ELF-1 (cell line): ENCODE data around the gene CDH4.

Experiments used
- DNase-seq: peaks from one replicate; pipeline ENCODE4 v3.0.0-alpha.2; 2016; ENCODE audit warnings: low read depth, low spot score

CDH4 gene

GRCh38 chr20:61731363-61732181 lies 479.5 kb downstream of the CDH4 start:
- no peak for DNase-seq

GRCh38 chr20:61732511-61733210 lies 480.6 kb downstream of the CDH4 start:
- DNase-seq: no peak

DNA sequence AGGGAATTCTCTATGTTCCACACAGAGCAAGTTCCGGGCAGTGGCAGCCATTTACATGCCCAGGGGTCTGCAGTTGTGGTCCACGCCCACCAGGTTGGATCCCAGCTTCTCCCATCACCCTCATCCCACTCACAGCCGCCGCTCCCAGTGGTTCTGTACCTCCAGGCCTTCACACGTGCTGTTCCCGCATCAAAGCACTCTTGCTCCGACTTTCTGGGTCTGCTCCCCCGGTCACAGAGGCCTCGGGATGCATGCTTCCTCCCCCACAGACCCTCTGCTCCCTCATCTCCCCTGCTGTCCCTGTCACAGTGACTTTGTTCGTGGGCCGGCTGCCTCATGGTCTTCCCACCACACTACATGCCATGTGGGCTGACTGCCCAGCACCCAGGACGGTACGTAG lies 481.2 kb downstream of the CDH4 start:
- no peak for DNase-seq

DNA sequence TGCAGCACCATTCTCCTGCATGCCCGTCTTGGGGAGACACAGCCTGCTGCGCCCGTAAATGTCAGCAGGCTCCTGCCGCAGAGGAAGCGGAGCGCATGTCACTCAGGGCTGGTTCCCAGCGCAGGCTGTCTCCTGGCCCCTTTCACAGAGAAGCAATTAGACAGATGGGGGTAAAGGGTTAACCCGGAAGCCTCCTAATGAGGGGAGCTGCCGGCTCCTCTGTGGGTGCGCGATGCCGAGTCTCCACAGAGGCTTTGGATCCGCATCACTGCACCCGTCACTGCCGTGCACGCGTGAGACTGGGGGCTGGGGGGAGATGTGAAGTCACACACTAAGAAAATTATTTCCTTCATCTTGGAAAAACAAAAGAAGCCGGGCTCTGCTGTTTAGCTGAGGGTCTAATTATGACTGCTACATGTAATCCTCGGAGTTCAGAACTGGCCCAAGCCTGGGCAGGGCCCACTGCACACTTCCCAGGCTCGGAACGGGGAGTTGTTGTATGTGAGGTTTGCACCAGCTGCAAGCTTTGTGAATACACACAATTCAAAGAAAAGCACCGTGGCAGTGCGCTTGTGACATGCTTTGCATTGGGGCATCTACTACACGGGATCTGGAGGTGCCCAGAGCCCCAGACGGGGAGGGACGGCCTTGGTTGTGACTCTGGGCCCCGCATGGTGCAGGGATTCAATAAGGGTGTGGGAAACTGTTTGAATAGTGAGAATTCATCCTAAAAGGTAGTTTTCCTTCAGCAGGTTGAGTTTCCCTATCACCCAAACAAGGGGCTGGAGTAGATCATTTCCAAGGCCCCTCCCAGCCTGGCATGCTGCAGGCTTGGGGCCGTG lies 482.1 kb downstream of the CDH4 start:
- DNase-seq: no peak

- no peak for DNase-seq
These were observed 482.9 kb downstream of the CDH4 start for GRCh38 chr20:61734733-61735502.

- no peak for DNase-seq
These were observed 483.4 kb downstream of the CDH4 start for GRCh38 chr20:61735503-61735785.

DNA sequence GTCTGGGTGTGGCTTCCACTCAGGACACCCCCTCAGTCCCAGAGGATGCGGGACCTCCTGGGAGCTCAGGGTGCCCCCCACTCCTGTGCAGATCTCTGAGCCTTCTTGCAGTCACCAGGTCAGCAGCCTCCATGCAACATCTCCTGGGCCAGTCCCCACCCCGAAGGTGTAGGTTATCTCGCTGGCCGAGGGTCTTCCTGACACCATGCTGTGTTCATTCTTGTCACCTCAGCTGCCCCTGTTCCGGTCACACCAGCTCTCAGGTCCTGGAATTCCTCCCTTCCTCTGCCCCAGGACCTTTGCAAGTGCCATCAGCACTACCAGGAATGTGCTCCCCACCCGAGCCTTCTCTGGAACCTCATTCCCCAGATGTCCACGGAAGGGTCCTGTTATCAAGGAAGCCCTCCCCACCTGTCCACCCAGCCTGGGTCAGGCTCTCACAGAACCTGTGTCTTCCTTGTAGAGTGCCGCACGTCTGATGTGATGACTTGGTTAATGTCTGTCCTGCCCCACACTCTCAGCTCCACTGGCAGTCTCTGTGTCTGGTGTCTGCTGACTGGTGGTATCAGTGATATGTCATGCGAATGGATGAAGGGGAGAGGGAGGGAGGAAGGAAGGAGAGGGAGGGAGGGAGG lies 484.1 kb downstream of the CDH4 start:
- no peak for DNase-seq

DNA sequence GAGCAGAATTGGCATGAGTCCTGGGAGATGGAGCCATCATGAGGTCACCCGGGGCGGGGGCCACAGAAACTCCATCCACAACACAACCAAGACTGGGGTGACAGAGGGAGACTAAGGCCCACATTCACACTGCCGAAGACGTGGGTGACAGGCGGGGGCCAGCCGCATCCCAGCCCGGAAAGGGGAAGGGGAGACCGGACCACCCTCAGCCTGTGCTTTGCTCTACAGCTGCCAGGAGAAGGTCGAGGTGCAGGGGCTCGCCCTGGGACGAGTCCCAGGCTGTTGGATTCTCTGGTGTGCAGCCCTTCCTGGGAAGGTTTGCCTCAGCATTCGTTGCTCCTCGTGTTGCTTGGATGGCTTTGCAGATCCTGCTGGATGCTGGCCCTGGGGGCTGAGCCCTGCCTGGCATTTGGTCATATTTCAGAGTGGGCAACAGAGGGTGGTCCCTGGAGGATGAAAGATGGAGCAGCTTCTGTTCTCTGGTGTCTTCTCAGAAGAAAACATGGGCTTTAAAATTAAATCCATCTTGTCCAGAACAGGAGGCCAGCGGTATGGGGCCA lies 484.8 kb downstream of the CDH4 start:
- DNase-seq: no peak

DNA sequence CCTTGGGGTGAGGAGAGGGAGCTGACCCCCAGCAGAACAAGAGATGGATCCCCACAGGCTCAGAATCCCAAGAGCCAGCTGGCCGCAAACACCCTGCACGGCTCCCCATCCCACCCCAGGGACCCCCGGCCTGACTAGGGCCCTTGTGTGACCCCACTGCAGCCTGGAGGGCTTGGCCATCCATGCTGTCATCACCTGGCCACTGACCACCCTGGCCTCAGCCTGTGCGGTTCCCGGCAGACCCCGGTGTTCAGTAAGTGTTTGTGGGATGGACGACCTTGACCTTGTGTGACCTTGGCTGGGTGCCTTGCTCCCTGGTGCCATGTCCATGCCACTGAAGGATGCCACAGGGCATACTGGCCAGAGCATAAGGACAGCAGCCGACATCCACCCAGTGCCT lies 485.3 kb downstream of the CDH4 start:
- DNase-seq: no peak

DNA sequence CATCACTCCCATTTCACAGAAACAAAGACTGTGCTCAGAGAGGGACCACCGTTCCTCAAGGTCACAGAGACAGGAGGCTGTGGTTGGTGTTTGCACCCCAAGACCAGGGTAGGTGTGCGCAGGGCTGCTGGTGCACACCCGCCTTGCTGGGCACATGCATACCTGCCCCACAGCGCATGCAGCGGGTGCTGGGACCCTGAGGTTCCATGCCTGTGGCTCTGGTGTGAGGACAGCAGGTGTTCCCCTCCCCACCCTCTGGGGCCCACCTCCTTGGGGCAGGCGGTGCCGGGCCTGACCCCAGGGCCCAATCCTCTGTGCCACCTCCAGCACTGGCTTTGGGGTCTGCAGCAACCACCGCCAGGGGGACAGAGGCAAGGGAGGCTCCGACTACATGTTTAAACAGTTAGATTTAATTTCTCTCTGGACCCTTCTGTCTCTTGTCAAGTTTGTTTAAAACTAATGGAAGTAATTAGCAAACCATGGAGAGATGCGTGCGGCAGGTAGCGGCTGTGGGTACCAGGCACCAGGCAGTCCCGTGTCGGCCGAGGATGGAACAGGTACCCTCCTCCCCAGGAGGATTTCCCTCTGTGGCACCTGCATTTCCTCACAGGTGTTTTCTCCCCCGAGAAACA lies 485.9 kb downstream of the CDH4 start:
- DNase-seq: no peak

GRCh38 chr20:61738601-61739069 lies 486.6 kb downstream of the CDH4 start:
- DNase-seq: no peak

GRCh38 chr20:61739086-61739831 lies 487.2 kb downstream of the CDH4 start:
- DNase-seq: no peak

DNA sequence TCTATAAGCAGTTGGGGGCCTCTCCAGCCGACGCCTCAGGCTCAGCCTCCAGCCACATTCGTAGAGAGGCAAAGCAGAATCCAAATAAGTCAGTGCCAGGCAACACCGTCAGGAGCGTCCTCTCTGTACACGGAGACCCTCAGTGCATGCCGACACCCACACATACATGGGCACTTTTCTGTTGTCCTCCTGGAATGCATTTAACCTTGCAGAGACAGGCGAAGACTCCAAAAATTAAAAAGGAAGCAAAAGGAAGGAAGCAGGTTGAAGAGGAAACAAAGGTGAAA lies 487.7 kb downstream of the CDH4 start:
- DNase-seq: no peak

GRCh38 chr20:61742097-61742825 lies 490.2 kb downstream of the CDH4 start:
- DNase-seq: no peak

DNA sequence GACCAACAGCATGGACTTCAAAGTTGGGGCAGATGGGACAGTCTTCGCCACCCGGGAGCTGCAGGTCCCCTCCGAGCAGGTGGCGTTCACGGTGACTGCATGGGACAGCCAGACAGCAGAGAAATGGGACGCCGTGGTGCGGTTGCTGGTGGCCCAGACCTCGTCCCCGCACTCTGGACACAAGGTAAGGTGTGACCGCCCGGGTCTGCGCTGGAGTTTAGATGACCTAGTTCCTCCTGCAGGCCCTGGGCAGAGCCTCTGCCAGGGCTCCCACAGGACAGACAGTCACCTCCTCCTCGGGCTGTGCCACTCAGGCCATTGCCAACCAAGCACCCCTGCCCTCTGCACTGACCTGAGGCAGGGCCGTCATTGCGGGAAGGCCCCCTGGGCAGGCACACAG lies 491.5 kb downstream of the CDH4 start:
- no peak for DNase-seq

GRCh38 chr20:61744691-61745396 lies 492.8 kb downstream of the CDH4 start:
- DNase-seq: no peak

DNA sequence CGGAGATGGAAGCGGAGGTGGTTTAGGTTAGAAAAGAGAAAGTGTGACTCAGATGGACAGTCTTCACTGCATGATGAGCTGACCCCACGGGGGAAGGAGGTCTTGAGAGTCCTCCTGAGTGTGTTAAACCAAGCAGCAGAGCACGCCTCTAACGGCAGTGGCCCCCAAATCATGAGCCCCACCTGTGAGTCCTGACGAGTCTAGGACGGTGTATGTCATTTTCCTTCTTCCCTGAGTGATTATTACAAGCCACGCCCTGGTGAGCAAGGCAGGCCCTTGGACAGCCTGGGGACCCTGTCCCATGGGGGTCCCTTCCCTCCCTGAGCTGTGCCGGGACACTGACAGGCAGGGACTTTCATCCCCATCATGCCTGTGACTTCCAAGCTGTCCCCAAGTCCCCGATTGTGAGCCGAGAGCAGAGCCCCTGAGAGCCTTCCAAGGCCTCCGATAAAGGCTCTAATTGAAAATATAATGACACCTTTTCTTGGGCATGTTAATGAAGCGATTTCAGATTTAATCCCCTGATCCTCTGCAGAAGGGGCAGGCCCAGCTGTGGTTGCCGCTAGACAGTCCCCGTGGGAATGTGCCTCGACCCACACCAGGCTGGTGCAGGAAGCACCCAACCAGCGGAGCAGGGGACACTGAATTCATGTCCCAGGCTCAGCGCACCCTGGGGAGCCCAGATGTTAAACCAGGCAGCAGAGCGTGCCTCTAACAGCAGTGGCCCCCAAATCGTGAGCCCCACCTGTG lies 493.5 kb downstream of the CDH4 start:
- DNase-seq: no peak

DNA sequence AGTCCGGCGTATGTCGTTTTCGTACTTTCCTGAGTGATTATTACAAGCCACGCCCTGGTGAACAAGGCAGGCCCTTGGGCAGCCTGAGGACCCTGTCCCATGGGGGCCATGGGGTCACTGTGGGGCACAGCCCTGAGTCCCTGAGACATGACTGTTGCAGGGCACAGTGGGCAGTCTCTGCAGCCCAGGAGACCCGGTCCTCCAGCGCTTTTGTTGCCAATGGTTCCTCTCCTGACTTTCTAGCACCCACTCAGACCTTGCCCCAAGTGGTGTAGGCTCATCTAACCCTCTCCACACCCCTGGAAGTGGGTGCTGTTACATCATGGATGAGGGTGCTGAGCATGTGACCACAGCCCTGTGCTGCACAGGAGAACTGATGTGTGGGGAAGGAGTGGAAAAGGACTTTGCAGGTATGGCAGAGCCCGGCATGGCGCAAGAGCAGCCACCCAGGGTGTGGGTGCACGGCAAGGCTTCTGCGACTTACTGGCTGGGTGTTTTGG lies 494.1 kb downstream of the CDH4 start:
- no peak for DNase-seq
